DMS79 (cell line): Measurements from ENCODE around the gene NHEJ1.

Source experiments
- DNase-seq: peaks from one replicate; lab custom pipeline; 2025; lab: John Stamatoyannopoulos, UW

Gene NHEJ1

DNA sequence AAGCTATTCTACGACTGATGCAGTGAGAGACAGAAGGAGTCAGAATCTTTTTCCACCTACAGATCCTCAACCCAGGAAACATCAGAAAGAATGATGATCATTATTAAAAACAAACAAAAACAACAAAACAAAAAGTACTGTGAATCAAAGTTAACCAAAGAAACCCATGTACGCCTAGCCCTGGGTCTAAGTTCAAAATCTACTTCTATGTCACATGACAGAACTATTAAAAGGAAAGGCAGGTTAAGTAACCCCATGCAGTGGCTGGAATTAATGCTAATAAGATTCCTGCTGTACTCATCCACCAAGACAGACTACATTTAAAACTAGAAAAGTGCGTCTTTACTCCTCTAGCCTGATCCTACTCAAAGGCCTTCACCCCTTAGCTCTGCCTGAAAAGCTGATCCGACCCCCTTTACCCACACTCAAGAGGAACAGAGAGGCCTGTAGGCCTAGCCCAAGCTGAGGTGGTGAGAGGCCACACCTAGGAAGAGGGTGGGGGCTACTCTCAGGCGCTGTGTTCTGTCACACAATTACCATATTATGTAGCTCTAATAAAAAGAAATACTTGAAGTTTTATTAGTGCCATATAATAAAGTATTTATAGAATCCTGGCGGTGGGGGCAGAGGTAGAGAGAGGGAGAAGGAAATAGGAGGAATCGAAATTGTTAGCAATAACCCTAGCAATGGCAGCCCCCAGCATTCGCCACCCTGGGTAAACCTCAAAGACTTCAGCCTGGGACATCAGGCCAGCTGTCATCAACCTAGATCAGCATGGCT, 37.1 kb downstream of the NHEJ1 start:
- DNase-seq: no peak

DNA sequence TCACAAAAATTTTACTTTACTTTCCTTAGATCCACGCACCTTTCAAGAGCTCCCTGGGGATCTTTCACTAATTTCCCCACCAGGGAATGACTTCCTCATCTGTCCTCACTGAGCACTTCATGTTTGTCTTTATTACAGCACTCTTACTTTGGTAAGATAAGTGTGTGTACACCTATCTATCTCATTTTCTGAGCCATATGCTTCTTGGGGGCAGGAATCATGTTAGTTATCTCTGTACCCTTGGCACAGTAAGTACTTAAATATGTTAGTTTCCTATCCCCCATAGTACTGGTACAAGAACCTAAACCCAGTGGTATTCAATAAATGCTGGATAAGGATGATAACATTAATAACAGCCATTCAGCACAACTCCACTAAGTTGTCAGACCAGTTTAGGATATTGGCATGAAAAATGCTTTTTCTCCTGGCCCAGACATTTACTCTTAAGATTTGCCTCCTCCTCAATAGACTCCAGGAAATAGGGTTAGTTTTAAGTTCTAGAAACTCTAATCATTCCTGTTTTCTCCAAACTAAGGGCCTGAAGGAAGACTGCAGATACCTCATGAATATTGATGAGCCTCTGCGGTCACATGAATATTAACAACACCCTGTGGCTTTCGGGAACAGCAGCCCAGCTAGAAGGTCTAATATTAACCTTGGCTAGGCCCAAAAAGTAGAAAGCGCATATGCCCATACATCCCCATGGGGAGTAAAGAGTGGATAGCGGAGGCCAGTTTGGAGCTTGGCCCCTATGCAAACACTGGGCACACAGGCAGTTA, 38.2 kb downstream of the NHEJ1 start:
- no peak for DNase-seq

DNA sequence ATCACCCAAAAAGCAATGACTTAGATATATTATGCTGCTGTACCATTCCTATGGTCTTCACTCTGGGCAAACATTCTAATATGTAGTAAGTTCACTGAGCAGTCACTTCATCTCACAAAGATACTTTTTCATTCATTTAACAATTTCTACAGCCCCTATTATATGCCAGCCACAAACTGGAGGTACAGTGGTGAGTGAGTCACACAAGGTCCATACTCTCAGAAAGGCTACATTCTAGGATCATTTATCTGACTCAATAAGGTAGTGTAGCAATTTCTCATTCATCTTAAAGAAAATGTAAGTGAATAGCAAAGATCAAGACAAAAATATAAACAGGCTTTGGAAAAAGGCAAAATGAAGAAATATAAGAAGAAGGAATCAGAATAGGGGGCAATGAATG, 40.5 kb downstream of the NHEJ1 start:
- DNase-seq: no peak

DNA sequence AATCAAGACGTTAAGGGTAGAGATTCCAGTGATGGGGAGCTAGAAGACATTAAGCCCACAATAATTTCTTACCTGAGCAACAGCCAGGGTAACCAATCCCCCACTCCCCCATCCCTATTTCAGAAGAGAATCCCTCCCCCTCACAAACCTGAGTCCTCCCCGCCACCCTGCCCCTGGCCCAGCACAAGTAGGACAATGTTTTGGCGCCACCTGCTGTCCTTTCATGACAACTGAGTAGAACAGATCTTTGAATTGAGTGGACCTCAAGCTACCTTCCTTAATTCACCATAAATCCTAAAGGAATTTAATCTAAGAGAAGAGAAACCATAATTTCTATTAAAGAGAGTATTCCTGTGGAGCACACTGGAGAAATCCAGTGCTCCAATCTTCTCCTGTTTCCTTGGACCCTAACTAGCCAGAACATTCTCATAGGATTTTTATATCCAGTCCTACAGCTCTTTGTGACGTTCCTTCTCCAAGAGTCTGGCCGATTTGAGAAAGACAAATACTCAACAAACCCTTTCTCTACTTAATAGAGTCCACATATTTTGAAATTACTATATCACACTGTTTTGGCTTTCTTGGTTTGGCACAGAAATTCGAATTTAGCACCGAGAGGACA, 41.1 kb downstream of the NHEJ1 start:
- DNase-seq: peak; percentile 2

DNA sequence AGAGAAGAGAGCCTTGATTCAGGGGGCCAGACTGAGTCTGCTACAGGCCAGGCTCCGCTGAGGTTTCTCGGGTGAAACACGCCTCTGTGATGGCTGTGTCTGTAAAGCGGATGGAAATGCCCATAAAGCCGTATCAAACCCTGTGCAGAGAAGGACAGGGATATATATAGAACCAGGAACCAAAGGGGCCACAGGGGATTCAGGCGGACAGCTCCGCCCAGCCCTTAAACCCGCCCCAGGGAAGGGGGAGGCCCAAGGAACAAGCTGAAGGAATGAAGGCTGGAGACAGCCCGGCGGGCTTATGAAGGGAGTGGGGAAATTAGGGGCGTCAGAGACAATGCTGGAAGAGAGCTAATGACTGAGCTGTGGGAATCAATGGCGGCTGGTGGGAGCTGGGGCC, 42.1 kb downstream of the NHEJ1 start:
- DNase-seq: no peak

DNA sequence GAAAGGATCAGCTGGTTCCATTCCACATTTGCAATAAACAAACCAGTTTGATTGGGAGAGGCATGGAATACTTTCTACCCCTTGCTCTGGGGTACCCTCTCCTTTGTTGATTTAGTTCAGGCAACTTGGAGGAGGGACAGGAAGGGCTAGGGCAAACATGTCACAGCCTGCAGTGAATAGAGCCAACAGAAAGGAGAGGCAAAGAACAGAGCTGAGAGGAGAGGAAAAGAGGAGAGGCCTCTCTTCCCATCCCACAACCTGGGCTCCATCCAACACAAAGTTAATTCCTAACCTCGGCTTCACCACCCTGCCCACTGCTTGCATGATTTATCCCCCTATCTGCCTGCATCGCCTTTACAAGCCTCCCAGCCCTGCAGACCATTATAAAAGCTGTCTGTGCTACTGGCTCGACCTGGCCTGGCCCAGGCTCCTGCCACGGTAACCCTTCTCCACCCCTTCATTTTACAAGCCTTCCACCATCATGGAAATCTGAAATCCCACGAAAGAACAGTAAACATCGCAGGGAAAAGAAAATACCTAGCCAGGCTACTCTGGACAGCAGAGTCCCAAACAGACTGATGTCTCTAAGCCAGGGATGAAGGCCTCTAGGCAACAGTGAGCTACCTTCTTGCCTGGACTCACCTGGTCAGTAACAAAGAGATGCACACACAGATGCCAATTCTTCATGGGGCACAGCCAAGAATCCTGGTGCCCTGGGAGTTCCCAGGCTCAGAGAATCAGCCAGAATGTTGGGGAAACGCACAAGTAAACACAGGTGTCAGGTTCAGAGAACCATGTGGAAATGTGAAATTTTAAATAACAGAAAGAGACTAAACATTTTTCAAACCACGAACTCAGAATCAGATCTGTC, 43.6 kb downstream of the NHEJ1 start:
- DNase-seq: no peak

DNA sequence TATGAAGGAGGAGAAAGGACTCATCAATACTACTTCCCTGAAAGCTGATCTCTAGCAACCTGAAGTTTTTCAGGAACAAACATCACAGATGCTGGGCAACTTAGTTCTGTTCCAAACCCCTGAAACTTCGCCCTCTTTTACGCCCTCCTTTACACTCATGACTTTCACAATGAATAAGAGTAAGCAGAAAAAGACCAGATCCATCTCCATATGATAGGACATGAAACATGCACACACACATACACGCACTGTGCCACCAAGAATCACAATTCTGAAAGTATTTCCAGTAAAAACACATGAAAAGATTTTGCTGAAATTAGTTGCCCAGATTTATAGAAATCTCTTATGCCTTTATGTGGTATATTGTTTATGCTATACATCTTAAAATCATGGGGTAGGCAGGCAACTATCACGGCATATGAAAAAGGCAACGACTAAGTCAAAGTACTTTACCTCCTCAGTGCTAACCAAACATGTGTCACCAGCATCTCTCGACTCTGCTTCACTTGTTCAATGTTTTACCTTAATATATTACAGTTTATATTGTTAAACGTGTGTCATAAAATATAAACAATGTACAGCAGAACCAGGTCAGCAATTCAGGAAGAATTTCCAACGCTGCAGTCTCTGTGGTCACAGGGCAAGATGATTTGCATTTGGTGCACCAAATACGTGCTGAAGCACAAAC, 47.8 kb downstream of the NHEJ1 start:
- no peak for DNase-seq

DNA sequence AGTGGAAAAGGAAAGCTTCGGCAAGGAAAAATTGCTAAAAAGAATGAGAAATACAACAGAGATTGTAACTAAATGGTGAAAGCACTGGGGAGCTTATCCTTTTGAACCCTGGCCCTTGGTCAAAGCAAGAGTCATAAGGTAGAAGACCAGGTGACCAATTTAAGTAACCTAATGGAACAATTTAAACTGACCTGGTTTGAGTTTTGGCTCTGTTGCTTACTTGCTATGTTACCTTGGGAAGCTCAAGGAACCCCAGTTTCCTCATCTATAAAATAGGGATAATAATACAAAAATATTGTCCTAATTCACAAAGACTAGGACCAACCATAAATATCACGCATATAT, 48.6 kb downstream of the NHEJ1 start:
- DNase-seq: no peak

DNA sequence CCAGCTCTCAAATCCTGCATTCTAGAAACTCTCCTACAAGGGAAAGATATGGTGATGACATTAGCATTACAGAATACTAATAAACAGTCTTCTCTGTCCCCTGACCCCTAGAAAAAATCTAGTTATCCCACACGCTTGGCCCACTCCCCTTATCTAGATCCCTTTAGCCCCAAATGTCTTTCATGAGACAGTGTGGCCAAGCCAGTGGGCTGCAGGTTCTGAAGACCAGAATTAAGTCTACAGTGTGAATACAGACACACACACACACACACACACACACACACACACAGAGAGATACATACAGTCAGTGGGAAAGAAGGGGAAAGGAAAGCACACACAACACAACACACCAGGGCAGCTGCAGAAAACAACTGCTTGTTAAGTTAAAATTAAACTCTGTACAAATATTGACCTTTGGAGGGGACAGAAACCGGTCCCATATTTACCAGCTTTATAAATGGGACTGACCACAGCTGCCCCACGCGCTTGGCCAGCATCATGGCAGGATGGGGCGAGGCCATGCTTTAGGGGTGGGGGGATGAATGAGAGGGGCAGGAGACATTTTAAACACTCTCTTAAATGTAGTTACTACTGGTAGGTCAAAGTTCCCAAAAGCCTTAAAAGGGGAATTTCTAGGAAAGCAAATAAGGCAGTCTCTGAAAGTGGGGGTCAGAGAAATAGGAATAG, 49.1 kb downstream of the NHEJ1 start:
- no peak for DNase-seq

DNA sequence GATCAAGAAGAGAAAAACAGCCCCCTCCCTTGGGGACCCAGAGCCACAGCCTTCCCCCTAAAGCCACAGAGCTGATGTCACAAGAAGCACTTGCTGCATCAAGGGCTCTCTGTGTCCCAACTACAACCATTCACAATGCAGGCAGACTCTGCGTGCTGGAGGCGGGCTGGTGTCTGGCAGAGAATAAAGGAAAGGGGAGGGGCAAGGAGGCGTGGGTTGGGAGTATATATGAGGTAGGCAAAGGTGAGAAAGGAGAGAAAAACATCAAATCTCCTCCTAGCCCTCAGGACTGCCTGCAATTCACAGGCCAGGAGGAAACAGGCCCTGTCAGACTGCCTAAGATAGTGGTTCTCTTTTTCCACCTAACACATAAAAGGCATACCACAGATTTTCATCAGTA, 51.1 kb downstream of the NHEJ1 start:
- peak; percentile 26 for DNase-seq

DNA sequence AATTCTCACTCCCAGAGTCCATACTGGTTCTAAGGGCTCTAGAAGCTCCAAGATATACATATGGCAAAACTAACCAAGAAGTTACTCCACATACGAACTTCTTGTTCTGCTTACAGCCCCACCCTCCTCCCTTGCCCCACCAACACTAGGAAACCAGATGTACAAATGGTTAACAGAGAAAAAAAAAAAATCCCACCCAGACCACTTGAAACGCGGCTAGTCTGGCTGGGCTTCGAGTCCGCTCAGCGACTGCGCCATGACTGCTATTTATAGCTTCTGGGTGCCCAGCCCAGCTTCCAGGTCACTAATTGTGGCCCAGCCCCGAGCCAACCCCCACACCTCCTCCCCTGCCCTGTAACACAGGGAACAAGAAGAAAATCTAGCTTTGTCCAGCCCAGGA, 52.9 kb downstream of the NHEJ1 start:
- DNase-seq: no peak

DNA sequence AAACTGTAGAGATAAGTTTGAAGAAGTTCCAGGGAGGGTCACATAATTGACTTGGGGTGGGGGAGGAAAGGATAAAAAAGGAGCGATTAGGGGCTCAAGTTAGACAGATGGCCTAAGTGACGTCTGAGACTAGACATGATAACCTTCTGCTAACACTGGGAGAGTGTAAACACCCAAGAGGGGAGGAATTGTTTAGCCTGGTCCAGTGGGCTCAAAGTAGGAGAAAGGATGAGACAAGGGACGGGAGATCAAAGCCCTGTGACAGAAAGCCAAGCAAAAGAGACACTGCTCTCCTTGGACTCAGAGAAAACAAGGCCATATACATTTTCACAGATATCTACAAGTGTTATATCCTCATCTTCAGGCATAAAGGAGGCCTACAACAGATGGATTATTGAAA, 54.4 kb downstream of the NHEJ1 start:
- no peak for DNase-seq

DNA sequence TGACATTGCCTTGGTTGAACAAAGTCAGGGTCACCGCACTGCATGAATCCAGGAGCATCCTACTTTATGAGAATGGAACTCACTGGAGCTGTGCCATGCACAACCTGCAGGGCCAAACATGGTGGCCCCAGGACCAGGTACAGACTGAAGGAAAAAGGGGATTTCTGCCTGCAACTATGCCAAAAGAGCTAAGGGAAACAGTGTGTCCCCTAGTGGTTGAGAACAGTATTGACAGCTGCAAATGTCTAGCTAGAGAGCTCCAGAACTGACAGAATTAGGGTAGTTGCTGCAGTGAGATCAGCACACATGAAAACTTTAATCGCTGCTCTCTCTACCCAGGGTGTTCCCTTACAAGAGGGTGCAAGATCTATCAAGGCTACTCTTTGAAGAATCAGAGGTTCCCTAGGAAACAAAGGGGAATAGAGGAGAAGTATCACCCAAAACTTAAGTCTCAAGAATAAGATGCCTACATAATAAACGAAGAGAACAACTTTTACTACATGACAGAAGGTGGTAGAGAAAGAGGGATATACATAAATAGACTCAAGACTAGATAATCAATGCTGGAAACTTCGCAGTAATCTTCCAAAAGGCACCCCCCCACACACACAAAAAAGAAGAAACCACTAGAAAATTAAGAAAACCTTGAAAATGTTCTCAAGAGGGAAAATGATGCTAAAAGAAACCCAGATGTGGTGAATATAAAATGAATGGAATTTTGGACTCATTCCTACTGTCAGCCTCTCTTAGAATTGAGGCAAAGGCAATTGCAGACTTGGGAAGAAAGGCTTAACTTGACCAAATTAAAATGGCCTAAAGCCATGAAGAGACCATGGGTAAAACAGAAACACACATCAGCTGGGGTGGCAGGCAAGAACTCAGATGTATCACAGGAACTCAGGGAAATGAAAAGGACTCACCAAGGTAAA, 56.2 kb downstream of the NHEJ1 start:
- DNase-seq: no peak

DNA sequence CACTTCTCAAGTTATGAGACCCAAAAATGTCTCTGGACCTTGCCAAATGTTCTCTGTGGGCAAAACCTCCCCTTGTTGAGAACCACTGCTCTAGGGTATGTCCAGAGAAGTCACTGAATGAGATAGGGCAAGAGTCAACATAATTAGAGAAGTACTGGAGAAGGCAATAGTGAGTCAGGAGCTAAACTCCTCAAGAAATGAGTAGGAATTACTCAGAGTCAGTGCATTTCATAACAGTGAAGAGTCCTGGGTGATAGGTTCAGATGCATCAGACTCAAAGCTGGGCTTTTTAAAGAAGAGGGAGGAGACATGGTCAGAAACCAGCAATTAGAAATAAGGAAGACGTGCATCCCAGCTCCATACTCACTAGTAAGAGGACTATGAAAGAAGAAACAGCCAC, 61.3 kb downstream of the NHEJ1 start:
- DNase-seq: no peak

DNA sequence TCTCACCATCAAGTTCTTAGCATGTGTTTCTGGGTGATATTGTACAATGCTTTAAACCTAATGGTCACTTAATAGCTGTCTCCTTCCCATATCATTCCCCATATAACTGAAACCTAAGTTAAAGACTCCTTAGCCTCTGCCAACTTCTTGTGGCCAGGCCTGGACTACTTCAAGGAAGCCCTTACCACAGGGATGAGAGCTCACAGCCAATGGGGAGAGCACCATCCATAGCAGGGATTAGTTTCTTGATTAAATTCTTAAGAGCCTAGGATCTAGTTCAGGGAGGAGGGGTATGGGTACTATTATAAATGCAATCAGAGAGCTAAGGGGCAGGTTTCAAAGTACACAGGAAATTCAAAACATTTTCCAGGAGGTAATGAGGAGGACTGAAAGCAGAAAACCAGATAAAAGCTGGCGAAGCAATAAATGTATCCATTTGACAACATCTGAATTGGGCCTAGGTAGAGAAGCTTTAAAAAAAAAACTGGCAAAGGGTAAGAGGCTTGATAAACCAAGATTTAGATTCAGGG, 65.1 kb downstream of the NHEJ1 start:
- no peak for DNase-seq

DNA sequence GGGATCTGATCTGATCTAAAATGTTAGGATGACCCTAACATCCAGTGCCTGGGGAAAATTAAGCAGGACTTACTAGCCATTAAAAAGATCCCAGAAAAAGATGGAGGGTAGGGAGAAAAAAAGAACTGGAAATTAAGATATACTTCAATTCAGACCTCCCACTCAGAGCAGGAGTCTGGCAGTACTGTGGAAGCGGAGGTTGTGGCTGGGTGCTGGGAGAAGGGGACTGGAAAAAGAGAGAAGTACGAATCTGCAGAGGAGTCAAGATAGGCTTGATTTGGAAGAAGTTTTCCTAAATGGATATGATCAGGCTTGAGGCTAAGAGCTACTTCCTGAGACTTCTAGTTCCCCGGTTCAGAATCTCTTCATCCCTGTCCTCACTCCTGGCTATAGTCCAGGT, 66.4 kb downstream of the NHEJ1 start:
- DNase-seq: no peak

DNA sequence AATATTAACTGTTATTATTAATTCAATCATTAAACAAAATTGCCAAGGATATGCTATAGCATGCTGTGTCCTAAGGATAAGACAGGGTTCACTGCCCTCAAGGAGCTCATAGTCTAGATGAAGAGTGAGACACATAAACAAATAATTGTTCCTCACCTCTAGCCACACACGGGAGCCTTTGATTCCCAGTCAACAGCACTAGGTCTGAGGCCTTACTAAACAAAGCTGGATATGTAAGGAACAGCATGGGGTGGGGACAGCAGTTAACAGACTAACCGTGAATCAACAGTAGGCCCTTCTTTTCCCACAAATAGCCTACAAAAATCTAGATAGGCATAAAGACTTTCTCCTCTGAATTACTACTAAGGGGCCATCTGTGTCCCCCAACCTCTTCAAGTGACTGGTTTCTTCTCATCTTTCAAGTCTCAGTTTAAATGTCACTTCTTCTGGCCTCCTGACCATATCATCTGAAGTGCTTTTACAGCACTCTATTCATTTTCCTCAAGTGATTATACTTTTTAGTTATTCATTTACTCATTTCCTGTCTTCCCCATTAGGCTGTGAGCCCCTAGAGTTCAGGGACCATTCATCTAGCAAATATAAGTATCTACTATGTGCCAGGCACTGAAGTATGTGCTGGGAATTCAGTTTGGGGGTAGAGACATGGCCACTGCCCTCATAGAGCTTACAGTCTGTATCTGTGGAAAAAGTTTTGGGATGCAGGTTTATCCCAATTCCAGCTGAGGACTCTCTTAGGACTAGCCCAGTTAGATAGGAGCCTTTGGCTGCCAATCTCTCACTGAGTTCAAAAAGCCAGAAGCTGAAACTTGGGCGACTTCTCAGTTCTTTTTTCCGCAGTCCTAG, 69.9 kb downstream of the NHEJ1 start:
- no peak for DNase-seq

DNA sequence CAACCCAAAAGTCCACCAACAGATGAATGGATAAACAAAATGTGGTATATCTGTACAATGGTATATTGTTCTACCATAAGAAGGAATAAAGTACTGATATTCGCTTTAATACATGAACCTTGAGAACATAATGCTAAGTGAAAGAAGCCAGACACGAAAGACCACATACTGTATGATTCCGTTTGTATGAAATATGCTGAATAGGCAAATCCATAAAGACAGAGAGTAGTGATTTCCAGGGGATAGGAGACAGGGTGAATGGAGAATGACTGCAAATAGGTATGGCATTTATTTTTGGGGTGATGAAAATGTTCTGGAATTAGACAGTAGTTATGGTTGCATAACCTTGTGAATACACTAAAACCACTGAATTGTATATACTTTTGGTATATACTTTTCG, 71.3 kb downstream of the NHEJ1 start:
- DNase-seq: no peak

DNA sequence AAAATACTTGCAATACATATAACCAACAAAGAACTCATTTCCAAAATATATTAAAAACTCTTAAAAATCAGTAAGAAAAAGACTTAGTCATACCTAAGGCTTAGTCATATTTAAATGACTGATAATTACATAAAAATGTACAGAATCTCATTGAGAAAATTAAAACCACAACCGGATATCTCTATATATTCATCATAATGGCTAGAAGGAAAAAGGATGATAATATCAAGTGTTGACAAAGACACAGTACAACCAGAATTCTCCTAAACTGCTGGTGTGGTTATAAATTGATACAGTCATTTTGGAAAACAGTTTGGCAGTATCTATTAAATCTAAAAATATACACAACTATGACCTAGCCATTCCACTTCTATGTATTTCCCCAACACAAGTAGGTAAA, 72.8 kb downstream of the NHEJ1 start:
- DNase-seq: no peak
